ENCODE results near the gene OR51D1. TPM values are rescaled to one million over a fixed set of nuclear protein-coding genes. Genes with fewer than 3 reads are reported as not detected.

The OR51D1 gene
- total and polyA plus RNA-seq, 8 donors = not detected

GRCh38 chr11:4637662-4638047 lies 378 bp downstream of the OR51D1 start:
- H3K36me3 ChIP-seq = no peaks in the 10 kb centered on the region

GRCh38 chr11:4639931-4640330 lies 2.7 kb downstream of the OR51D1 start:
- intact Hi-C loops (cut with DNase I) = loop anchor here in 1 of 2 donors (5.0 kb wide), 1 partner anchor 362 kb away; no protein-coding TSS in a partner anchor
- DNase-seq = no peak
- no peaks in the 10 kb centered on the region for H3K36me3 ChIP-seq
- H3K27me3 ChIP-seq = peaks cover 0 to 6% of the 10 kb centered on the region in 2 donors
- H3K27ac ChIP-seq = no peak overlapping the region
- peaks cover 0 to 2% of the 10 kb centered on the region in 2 donors for H3K4me1 ChIP-seq
- H3K4me3 ChIP-seq = no peak overlapping the region
- no peak for ATAC-seq
- H3K9me3 ChIP-seq = no peaks in the 10 kb centered on the region
- no peak for TF ChIP-seq CTCF (IDR thresholded peaks at IDR 0.05)

More at GRCh38 chr11:4637662-4638047, 378 bp downstream of the OR51D1 start:
- intact Hi-C loops (cut with DNase I) = no loop called here
- no peak for TF ChIP-seq CTCF (IDR thresholded peaks at IDR 0.05)
- Histone ChIP-seq H3K27me3 (peaks cover 0 to 6% of the 10 kb centered on the region in 2 donors), H3K4me1 (peaks cover 0 to 2% of the 10 kb centered on the region in 2 donors), H3K4me3 (no peak overlapping the region), H3K9me3 (no peaks in the 10 kb centered on the region), H3K27ac (no peak overlapping the region)
- no peak for DNase-seq
- no peak for ATAC-seq

- peaks cover 0 to 6% of the 10 kb centered on the region in 2 donors for H3K27me3 ChIP-seq
- H3K27ac ChIP-seq = no peak overlapping the region
- no peaks in the 10 kb centered on the region for H3K9me3 ChIP-seq
- intact Hi-C loops (cut with DNase I) = loop anchor here in 1 of 2 donors (5.0 kb wide), 1 partner anchor 361 kb away; no protein-coding TSS in a partner anchor
- ATAC-seq (no peak), DNase-seq (no peak)
- H3K4me3 ChIP-seq = no peak overlapping the region
- peaks cover 0 to 2% of the 10 kb centered on the region in 2 donors for H3K4me1 ChIP-seq
- no peak for TF ChIP-seq CTCF (IDR thresholded peaks at IDR 0.05)
- H3K36me3 ChIP-seq = no peaks in the 10 kb centered on the region
These were observed 4.2 kb downstream of the OR51D1 start for GRCh38 chr11:4641501-4641900.

GRCh38 chr11:4642043-4642442 lies 4.8 kb downstream of the OR51D1 start:
- no peak for TF ChIP-seq CTCF (IDR thresholded peaks at IDR 0.05)
- Histone ChIP-seq H3K27ac (no peak overlapping the region), H3K27me3 (peaks cover 0 to 5% of the 10 kb centered on the region in 2 donors), H3K4me1 (peaks cover 0 to under 1% of the 10 kb centered on the region in 2 donors), H3K9me3 (no peaks in the 10 kb centered on the region), H3K4me3 (no peak overlapping the region), H3K36me3 (no peaks in the 10 kb centered on the region)
- ATAC-seq (no peak), DNase-seq (no peak)
- intact Hi-C loops (cut with DNase I) = loop anchor here in 1 of 2 donors (5.0 kb wide), 1 partner anchor 360 kb away; no protein-coding TSS in a partner anchor

GRCh38 chr11:4643076-4643475 lies 5.8 kb downstream of the OR51D1 start:
- H3K27me3 ChIP-seq = no peaks in the 10 kb centered on the region
- intact Hi-C loops (cut with DNase I) = loop anchor here in 1 of 2 donors (5.0 kb wide), 1 partner anchor 359 kb away; no protein-coding TSS in a partner anchor
- no peak overlapping the region for H3K27ac ChIP-seq
- TF ChIP-seq CTCF (IDR thresholded peaks at IDR 0.05) = no peak
- no peak overlapping the region for H3K4me3 ChIP-seq
- no peak for DNase-seq
- no peaks in the 10 kb centered on the region for H3K36me3 ChIP-seq
- no peaks in the 10 kb centered on the region for H3K4me1 ChIP-seq
- no peak for ATAC-seq
- no peaks in the 10 kb centered on the region for H3K9me3 ChIP-seq
